SKM-1 treated with dmso at 0.1 percent for 144 hours (cell line): ENCODE results near the gene LIPG.
A peak's percentile ranks its signal among the peaks of the same experiment; 100 is the strongest.

ENCODE experiments used
- DNase-seq: peaks from one replicate; lab custom pipeline; 2025; ENCODE audit not compliant: unreplicated experiment; lab: John Stamatoyannopoulos, UW

LIPG gene

DNA sequence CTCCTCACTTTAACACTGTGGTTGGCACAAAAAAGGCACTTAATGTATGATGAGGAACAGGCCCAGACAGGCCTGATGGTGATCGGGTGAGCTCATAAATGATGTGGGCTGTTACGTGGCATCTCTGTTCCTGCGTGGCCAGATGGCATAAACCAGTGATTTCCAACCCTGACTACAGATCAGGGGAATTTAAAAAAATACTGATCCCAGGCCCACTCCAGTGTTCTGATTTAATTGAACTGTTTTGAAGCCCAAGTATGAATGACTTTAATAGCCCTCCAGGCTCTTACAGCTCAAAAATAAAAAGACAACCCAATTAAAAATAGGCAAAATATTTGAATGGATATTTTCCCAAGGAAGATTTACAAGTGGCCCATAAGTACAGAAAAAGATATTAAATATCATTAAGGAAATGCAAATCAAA, 48.2 kb downstream of the LIPG start:
- no peak for DNase-seq

DNA sequence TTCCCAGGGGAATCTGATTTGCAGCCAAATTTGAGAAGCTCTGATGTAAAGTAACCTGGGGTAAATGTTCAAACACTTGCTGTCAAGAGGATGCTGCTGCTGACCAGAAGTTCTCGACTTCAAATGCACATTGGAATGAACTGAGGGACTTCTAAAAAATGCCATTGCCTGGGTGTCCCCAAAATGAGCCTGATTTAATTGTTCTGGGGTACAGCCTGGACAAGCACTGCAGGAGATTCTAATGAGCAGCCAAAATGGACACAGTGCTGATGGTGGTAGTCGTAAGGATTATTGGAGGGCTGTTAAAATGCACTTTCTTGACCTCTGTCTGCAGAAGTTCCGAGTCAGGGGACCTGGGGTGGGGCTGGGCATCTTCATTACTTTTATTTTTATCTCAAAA, 49.5 kb downstream of the LIPG start:
- DNase-seq: no peak

DNA sequence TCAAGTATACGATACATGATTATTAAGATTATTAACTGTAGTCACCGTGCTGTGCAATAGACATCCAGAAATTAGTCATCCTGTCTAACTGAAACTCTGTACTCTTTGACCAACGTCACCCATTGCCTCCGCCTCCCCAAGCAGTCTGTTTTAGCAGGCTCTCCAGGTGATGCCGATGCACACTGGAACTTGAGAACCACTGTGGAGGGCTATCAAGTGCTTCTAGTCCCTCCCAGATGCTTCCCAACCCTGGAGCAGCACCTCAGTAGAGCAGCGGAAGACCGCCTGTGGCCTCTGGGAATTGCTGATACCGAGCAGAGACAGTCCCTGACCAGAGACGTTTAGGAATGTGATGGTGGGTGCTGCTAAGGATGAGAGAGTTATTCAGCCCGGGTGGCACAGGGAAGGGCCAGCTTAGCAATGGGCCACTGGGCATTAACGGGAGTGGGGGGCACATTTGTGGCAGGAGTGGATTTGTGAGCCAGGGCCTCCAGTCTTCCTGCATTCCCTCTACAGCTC, 50.7 kb downstream of the LIPG start:
- DNase-seq: no peak

DNA sequence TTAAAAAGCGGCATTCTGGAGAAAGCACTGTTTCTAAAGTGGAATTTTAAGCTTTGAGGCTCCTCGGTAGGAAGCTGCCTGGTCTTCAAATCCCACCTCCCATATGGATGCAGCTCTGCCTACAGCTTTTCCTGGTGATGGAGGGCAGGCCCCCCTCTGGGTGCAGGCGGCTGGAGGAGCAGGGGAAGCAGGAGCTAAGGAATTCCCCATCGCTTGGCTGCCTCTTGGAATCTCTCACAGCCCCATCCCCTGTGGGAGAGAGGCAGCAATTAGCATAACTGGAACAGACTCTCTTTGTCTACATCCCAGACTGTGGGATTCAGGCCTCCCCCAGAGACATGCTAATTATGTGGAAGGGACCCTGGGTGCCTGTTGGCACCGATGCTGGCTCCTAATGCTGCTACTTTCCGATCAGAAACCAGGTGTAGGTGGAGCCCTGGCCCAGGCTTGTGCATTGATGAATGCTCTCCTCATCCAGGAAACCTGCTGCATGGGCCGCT, 51.3 kb downstream of the LIPG start:
- DNase-seq: no peak

DNA sequence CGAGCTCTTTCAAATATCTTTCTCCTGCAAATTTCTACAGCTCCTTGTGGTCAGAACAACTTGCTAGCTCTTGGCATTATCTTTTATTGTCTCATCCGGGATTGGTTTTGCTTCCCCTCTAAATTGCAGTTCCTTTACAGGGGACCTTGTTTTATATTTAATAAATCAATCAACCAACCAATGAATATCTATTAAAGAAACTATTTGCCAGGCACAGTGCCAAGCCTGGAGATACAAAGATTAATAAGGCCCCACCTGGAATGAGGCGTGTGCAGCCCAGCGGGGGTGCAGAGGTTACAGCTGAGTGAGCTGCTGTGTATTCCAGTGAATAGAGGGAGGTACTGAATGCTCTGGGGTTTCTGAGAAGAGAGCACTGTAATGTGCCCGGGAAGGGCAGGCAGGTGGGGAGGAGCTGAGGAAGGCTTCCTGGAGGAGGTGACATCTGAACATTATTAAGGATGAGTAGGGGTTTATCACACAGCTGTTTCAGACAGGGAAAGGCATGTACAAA, 51.8 kb downstream of the LIPG start:
- no peak for DNase-seq

DNA sequence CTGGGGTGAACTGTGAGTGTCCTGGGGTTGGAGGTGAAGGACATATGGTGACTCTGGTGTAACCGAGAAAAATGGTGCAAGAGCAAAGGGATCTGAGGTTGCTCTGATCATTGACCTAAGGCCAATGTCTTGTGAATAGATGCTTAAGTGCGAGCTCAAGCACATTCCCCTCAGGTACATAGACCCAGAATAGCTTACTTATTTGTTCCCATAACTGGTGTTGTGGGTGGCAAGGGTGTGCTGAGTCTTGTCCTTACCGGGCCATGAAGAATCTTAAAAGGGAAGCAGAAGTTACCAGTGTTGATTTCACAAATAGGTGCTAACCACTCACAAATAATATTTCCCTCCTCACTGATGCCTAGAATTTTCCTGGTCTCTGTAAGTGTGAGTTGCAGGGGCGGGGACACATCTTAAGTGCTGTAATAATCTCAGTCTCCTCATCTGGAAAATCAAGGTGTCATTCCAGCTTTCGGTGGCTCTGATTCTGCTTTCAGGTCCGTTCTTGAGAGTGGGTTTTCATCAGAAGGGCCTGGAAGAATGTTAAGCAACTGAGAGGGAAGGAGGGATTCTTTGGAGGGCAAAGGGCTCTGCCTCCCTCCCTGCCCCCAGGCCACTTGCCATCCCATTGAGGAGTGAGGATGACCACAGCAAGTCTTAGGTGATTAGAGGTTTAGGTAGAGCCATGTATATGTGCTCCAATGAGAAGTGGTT, 54.9 kb downstream of the LIPG start:
- no peak for DNase-seq

DNA sequence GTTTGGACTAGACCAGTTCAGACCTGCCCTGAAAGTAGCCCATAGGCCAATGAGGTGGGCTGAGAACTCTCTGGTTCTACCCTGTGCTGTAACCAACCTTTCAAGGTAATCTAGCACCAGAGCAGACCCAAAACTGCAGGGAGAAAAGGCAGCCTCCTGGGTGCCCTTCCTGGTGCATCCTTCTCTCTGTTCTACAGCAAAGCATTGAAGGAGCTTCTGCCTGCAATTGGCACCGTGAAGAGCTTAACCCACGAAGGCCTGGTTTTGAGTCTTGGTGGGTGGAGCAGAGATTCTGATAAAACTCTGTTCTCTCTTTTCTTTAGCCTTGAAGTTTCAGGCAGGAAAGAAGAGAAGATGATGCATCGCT, 55.5 kb downstream of the LIPG start:
- DNase-seq: no peak

DNA sequence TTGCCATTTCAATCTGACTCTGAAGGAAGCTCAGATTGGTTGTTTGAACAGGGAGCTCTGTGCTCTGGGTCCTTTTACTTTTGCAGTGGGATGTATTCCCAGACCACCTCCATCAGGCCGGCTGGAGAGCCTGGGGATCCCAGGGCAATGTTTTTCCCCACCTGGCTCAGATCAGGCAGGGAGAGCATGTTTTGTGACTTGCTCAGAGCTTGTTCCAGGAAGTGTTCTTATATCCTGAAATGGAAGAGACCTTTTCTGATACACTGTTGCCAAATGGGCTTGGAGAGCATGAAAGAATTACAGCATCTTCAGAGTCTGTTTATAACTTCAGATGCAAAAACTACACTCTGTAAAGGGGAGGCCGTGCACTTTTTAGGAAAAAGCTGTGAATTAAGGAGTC, 56.0 kb downstream of the LIPG start:
- no peak for DNase-seq

DNA sequence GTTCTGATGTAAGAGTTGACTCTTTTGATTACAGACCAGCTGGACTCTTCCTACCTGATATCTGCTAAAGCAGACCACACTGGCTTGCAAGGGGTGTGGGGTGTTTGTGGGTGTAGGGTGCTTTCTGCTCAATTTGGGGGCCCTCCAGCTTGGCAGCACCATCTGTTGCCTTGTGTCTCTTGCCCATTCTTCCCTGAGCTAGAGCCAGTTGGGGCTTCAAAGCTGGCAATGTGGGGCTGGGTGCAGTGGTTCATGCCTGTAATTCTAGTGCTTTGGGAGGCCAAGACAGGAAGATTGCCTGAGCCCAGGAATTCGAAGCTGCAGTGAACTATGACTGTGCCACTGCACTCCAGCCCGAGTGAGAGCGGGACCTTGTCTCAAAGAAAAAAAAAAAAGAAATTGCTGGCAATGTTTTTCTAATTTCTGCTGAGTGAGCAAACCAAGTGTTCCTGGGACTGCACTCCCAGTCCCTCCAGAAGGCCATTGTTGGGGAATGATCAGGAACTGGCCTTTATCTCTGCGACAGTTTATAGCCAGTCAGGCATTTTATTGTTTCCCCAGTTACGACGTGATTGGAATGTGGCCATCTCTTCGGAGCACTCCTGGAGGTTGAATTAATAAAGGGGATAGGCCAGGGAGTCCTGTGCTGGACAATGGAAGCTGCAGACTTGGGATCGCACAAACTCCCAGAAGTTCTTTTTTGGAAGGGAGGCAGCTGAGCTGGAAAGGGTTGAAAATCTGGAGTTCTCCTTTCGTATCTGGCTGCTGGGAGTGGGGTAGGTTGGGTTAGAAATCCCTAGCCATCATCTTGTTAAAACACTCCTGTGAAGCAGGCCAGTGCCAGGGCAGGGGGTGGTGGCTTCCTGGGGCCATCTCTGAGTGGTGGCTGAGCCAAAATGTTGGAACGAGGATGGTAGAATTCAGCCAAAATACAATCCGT, 57.2 kb downstream of the LIPG start:
- DNase-seq: no peak

DNA sequence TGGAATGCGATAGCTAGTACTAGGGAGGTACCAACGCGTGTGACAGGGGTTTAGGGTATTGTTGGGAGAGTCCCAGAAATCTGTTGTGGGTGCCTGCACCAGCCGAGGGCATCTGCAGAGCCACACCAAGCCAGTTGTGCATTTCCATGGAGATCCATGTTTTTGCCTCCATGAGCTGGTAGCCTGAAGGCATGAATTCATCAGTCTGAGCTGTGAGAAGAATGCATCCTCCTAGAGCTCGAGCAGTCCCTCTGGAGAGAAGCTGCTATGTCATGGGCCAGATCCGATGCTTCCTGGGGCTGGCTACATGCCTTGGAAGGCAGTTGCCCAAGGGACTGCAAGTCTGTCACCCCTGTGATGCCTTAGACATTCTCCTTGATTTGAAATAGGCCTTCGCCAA, 57.9 kb downstream of the LIPG start:
- DNase-seq: no peak

DNA sequence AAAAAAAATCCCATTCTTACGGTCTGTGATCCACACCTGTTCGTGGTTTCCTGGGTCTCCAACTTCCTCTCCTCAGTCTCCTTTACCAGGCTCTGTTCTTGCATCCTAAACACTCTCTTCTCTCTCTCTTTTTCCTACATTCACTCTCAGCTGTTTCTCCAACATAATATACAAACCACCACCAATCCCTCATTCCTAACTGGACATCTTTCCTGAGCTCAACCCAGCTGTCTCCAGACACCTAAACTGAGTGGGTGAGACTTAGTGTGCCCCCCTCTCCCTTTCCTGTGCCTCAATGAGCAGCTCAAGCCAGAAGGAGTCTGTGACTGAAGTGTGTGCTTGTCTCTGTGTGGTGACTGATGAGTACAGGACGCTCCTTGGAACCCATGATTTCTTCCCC, 59.4 kb downstream of the LIPG start:
- DNase-seq: no peak

DNA sequence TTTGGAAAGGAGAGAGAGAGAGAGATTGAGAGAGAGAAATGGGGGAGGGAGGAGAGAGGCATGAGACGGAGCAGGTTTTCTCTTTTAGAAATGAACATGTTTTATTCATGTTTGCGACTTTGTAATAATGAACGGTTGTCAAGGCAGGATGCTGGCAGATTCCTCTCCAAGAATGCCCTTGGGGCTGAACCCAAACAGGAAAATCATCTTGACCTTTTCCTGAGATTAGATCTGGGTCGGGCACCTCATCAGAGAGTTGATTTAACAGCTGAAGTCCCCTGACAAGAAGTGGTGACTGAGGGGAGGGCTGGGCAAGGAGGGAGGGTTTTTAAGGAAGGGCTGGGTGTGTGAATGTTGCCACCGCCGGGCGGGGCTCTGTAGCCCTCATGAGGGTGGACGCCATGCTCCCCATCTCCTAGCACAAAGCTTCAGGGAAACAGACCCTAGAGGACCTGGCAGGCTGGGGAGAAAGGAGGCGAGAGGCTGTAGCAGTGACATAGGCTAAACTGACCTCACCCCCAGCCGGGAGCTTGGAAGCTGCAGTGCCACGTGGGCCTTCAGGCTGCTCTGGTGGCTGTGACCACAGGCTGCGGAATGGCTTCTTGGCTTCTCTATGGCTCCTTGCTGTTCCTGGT, 60.0 kb downstream of the LIPG start:
- DNase-seq: no peak

DNA sequence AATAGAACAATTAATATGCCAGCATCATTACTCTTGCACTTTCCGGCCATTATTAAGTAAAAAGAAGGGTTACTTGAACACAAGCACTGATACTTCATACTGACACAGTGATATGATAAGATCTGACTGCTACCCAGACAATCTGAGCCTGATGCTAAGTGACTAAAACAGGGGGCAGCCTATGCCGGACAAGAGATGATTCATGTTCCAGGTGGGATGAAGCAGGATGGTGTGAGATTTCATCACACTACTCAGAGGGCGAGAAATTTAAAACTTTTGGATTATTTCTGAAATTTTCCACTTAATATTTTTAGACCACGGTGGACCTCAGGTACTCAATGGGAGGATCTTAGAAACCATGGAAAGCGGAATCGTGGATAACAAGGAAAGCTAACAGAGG, 61.7 kb downstream of the LIPG start:
- no peak for DNase-seq

DNA sequence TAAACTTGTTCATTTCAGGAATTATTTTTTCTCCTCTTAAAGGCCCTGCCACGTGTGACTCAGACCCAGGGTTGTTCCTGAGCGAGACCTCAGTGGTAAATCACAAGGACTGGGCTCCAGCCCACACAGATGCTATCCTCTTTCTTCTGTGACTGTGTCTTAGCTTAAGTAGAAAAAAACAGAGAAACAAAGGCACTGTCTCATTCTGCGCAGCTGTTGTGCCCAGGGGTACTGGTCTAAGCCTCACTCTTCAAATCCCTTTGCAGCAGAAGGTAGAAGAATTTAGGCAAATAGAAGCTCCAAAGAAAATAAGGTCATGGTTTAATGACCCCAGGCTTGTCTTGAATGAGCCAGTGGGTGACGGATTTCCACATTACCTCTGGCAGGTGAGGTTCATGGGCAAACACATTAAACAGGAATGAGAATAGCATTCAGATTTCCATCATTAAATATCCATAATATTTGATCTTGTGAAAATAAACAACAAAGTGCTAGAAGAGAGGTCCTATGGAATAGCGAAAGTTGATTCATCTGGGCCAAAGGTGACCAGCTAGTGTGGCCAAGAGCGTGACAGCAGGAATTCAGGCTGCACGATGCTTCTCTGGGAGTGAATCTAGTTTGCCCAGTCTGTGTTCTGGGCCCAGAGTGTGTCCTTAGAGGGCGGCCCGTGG, 63.3 kb downstream of the LIPG start:
- DNase-seq: no peak

DNA sequence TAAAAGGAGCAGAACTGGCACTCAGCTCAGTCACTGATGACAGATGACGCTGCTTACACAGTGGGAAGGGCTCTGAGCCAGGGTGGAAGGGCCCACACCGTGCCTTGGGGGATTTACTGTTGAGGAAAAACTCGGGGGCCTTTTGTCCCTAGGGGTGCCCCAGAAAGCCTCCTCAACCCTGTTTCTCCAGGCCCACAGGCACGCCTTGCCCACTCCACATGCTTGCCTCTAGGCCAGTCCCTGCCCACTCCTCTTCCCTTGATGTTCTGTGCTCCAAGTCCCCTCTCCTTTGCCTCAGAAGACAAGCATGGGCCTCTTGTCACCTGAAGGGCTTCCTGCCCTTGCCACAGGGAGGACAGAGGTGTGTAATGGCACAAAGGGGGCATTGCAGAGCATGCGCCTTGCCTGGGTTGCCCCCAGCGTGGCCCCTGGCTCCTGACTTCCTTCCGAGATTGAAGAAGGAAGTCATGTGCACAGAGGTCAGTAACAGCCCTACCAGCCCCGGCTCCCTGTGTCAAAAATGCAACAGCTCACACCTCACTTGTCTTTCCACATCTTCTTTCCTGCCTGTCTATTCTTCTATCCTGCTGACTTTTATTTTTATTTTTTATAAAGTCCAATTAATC, 65.1 kb downstream of the LIPG start:
- DNase-seq: no peak

DNA sequence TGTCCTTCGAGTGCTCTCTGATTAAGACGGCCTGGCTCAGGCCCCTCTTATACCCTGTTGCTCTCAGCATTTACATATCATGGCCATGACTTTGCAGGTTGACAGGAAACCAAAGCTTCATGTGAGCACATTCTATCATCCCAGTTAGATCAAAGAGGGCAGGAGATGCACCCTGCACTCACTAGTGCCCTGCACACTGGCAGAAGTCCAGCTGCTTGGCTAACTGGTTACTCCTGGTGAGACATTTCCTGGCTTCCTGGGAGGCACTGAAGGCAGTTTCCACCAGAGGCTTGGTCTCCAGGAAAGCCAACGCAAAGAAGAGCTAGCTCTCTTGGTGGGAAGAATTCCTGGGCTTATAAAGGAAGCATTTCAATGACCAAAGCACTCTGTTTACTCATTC, 66.3 kb downstream of the LIPG start:
- no peak for DNase-seq

DNA sequence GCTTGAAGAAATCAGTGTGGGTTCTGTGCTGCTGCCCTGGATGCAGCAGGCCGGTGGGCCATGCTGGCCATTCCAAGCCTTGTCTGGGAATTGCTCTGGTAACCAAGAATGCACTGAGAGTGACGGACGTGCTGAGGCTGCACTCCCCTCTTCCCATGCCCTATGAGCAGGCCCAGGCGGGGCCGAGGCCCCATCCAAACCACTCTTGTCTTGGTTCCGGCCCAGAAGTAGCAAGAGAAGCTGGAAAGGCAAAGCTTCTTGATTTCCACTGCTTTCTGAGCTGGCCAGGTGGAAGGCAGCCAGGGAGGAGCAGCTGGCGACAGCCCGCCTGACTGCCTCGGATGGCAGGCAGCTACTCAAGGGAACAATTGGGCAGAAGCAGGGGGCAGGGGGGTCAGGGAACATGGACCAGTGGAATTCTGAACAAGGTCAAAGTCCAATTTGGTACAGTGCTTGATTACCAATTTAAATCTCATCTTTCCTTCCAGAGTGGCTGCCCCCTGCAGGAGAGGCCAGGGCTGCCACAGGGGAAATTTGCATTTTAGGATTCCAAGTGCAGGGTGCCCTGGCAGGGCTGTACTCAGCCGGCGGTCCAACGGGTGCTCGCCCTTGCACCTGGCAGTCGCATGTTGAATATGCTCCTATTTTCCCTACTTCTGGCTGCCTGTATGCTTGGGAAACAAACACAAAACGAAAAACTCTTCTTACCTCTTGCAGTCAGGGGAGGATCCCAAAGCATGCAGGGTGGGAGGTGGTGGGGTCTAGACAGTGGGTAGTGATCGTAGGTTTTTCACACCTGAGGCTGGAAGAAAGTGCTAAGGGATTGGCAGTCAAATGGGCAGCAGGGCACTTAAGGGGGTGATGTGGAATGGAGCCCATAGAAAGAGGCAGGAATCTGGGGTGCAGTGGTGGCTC, 67.3 kb downstream of the LIPG start:
- no peak for DNase-seq

DNA sequence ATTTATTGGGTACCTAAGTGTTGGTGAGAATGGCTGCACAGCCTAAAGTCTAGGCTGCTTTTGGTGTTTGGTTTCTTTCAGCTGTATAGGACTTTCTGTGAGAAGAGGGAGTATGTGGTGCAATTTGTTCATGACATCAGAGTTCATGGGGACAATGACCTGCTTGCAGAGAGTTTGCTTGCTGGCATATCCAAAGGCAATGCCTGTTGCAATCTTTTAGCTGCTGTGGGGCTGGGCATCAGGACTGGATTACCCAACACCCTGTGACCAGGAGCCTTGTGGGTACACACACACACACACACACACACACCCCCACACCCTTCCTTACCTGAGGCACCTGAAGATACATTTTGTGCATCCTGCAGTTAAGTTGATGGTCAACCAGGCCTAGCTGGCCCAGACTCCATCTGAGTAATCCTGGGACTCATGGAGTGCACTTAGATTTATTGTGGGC, 68.4 kb downstream of the LIPG start:
- peak; percentile 14 for DNase-seq

DNA sequence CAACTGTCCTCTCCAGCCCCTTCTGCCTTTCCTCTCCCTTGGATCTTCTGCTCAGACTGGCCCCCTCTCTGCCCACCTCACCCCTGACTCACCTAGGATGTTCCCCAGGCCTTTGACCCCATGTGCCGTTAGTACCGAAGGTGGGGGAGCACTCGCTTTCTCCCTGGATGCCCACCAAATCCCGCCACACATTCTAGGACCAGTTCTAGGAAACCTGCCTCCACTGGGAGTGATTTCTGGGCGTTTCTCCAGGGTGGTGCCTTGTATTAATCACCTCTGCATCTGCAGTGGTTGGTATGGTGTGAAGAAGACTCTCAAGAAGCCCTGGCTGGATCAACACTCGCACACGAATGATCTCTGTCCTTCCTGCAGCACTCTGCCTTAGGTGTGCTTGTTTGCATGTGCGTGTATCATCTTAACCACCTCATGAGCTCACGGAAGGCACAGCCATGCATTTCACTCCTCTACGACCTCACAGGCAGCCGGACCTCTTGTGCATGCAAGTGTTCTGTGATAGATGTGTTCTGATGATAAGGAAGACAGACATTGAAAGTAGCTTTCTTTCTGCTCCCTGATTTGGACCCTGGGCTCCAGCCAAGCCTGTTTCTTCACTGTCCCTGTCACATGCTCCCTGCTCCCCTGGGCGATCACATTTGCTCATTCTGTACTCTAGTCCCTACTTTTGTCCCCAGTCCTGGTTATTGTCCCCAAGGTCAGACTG, 69.4 kb downstream of the LIPG start:
- no peak for DNase-seq
